A549 (cell line): Measurements from ENCODE around the gene SLC37A1. TPM values are rescaled to one million over a fixed set of nuclear protein-coding genes. Genes with fewer than 3 reads are reported as not detected.

Source experiments
- ATAC-seq, 2 experiments: fragments of 200-7000 bp in 1 of 2; fragments of >200 bp in 1 of 2; cut with Nextera tagmentation in 1 of 2; cut with Tn5 transposase in 1 of 2; 3 replicates each; pipeline versions ENCODE4 v1.8.0 to v1.9.1; 2018 to 2020; ENCODE audit warnings: mild to moderate bottlenecking in 1 of 2, moderate library complexity in 1 of 2
- CTCF ChIA-PET: fragments of 300-600 bp; sonication (Branson Sonifier 250); formaldehyde crosslinking; extraction: SDS; loops from one replicate; lab custom pipeline; 2021; ENCODE audit warnings: antibody characterized with exemption, inconsistent platforms; lab: Yijun Ruan, JAX
- POLR2A ChIA-PET: fragments of 350-600 bp; formaldehyde crosslinking; extraction: SDS; loops from one replicate; lab custom pipeline; 2021; ENCODE audit warnings: antibody characterized with exemption, inconsistent platforms; lab: Yijun Ruan, JAX
- DNase-seq, 2 experiments: peaks; one replicate each; pipeline versions ENCODE4 v3.0.0 to v3.0.0-alpha.2; 2011 to 2016; ENCODE audit warnings: low read depth in 1 of 2, low spot score in 1 of 2
- FAIRE-seq: peaks from 2 replicates; lab custom pipeline; 2011; peaks lifted over from hg19 to GRCh38; lab: Jason Lieb, UNC
- H3K27ac ChIP-seq, 2 experiments: fragments of >200 bp; sonication (Bioruptor Twin); formaldehyde crosslinking; 3 replicates each; pipeline ENCODE4 v1.5.1; 2016 to 2017
- H3K4me1 ChIP-seq: fragments of >200 bp; sonication (Bioruptor Twin); formaldehyde crosslinking; 3 replicates; pipeline ENCODE4 v1.6.1; 2016
- H3K4me2 ChIP-seq: fragments of >200 bp; sonication (Bioruptor Twin); formaldehyde crosslinking; 3 replicates; pipeline ENCODE4 v1.6.1; 2016
- H3K4me3 ChIP-seq: fragments of >200 bp; sonication (Bioruptor Twin); formaldehyde crosslinking; 3 replicates; pipeline ENCODE4 v1.5.1; 2016
- H3K9me3 ChIP-seq: fragments of >200 bp; sonication (Bioruptor Twin); formaldehyde crosslinking; 3 replicates; pipeline ENCODE4 v1.6.1; 2016
- CBX2 ChIP-seq: fragments of 200-600 bp; sonication (generic); IDR thresholded peaks from 2 replicates; pipeline ENCODE4 v1.6.1; 2016; ENCODE audit warnings: low read depth, mild to moderate bottlenecking, borderline replicate concordance
- CEBPB ChIP-seq, 2 experiments: fragments of >200 bp in 1 of 2; sonication (Bioruptor Twin) in 1 of 2; formaldehyde crosslinking in 1 of 2; IDR thresholded peaks; 2 replicates each; pipeline ENCODE4 v1.6.1; 2012 to 2016
- CHD4 ChIP-seq: fragments of 200-600 bp; sonication (generic); IDR thresholded peaks from 2 replicates; pipeline ENCODE4 v1.6.1; 2016; ENCODE audit warnings: antibody characterized with exemption, mild to moderate bottlenecking, borderline replicate concordance
- EHMT2 ChIP-seq: fragments of 200-600 bp; sonication (generic); IDR thresholded peaks from 2 replicates; pipeline ENCODE4 v1.6.1; 2016; ENCODE audit warnings: antibody characterized with exemption, low read depth, mild to moderate bottlenecking, moderate library complexity
- EP300 ChIP-seq, 2 experiments: fragments of >200 bp; sonication (Bioruptor Twin); formaldehyde crosslinking; IDR thresholded peaks; 2 replicates in 1 of 2; 3 replicates in 1 of 2; pipeline ENCODE4 v1.6.1; 2016 to 2017
- ESRRA ChIP-seq: fragments of 150-350 bp; IDR thresholded peaks from 2 replicates; pipeline ENCODE4 v1.6.1; 2014; ENCODE audit warnings: mild to moderate bottlenecking, low read length, borderline replicate concordance
- FOSB ChIP-seq: fragments of 250-450 bp; sonication (Bioruptor Pico); IDR thresholded peaks from 2 replicates; pipeline ENCODE4 v1.5.0; 2020; ENCODE audit warnings: mild to moderate bottlenecking, moderate library complexity
- HDAC2 ChIP-seq: fragments of 200-600 bp; sonication (generic); IDR thresholded peaks from 2 replicates; pipeline ENCODE4 v1.6.1; 2016
- HEYL ChIP-seq: fragments of 250-450 bp; sonication (Bioruptor Pico); IDR thresholded peaks from 2 replicates; pipeline ENCODE4 v1.8.0; 2021; ENCODE audit warnings: mild to moderate bottlenecking, moderate library complexity
- KDM1A ChIP-seq: fragments of 200-600 bp; sonication (generic); IDR thresholded peaks from 2 replicates; pipeline ENCODE4 v1.6.1; 2016; ENCODE audit warnings: low read depth, mild to moderate bottlenecking
- MAFK ChIP-seq: fragments of 450-650 bp; IDR thresholded peaks from 2 replicates; pipeline ENCODE4 v1.6.1; 2014; ENCODE audit not compliant: partially characterized antibody
- MAZ ChIP-seq: fragments of 150-350 bp; IDR thresholded peaks from 2 replicates; pipeline ENCODE4 v1.6.1; 2014; ENCODE audit warnings: antibody characterized with exemption, low read depth, low read length, borderline replicate concordance
- MYC ChIP-seq: IDR thresholded peaks from 2 replicates; pipeline ENCODE4 v1.6.1; 2012; ENCODE audit warnings: mild to moderate bottlenecking, inconsistent platforms, low read length, improper control_type of control experiment, borderline replicate concordance
- NPAS2 ChIP-seq: fragments of 250-450 bp; sonication (Bioruptor Pico); IDR thresholded peaks from 2 replicates; pipeline ENCODE4 v1.8.0; 2022; ENCODE audit warnings: mild to moderate bottlenecking, moderate library complexity, borderline replicate concordance
- POLR2A ChIP-seq: IDR thresholded peaks from 2 replicates; pipeline ENCODE4 v1.6.1; 2012; ENCODE audit warnings: mild to moderate bottlenecking, low read length
- POLR2AphosphoS2 ChIP-seq: conservative IDR thresholded peaks from 2 replicates; pipeline ENCODE4 v1.6.1; 2012; ENCODE audit warnings: low read length, improper control_type of control experiment, inconsistent platforms
- RARB ChIP-seq: fragments of 250-450 bp; sonication (Bioruptor Pico); IDR thresholded peaks from 2 replicates; pipeline ENCODE4 v1.8.0; 2021; ENCODE audit warnings: mild to moderate bottlenecking, moderate library complexity
- RCOR1 ChIP-seq: fragments of 150-350 bp; IDR thresholded peaks from 2 replicates; pipeline ENCODE4 v1.6.1; 2014; ENCODE audit warnings: antibody characterized with exemption, low read length, low read depth
- ZC3H11A ChIP-seq: fragments of 450-650 bp; IDR thresholded peaks from 2 replicates; pipeline ENCODE4 v1.6.1; 2014; ENCODE audit warnings: antibody characterized with exemption, mild to moderate bottlenecking
- ZNF302 ChIP-seq: fragments of 250-450 bp; sonication (Bioruptor Pico); IDR thresholded peaks from 2 replicates; pipeline ENCODE4 v1.9.0; 2021; ENCODE audit warnings: inconsistent platforms, mild to moderate bottlenecking, moderate library complexity
- WGBS: methylation state at CpG from one replicate; pipeline ENCODE4 v1.1.6; 2017; ENCODE audit errors: missing lambda C conversion rate; 5-methylcytosine and 5-hydroxymethylcytosine counted together
- polyA plus RNA-seq, 4 experiments: library from polyadenylated mRNA; depleted of rRNA in 3 of 4; stranded (reverse); fragments of >200 nt; fragmentation: RNase III in 1 of 4; extraction: RNeasy Plus Mini Kit Qiagen cat#74134 plus additional on column Dnase treatment in 1 of 4; gene quantifications; 2 replicates in 3 of 4; 3 replicates in 1 of 4; pipeline ENCODE4 v1.2.3, GENCODE V29; 2011 to 2017
- TF ChIP-seq, protein P1 (sequence below): fragments of >200 bp; sonication (Bioruptor Twin); formaldehyde crosslinking; IDR thresholded peaks from 2 replicates; pipeline ENCODE4 v1.6.1; 2016
- TF ChIP-seq, protein P2 (sequence below): IDR thresholded peaks from 2 replicates; pipeline ENCODE4 v1.6.1; 2012
- TF ChIP-seq, protein P3 (sequence below): fragments of 450-650 bp; IDR thresholded peaks from 2 replicates; pipeline ENCODE4 v1.6.1; 2014; ENCODE audit warnings: antibody characterized with exemption
- TF ChIP-seq, protein P4 (sequence below): IDR thresholded peaks from 2 replicates; pipeline ENCODE4 v1.6.1; 2012

Gene SLC37A1
- polyA plus RNA-seq, 2 of the 4 experiments (the other 2 are of a cell fraction), result 1.9 to 2.1 TPM

GRCh38 chr21:42509244-42509643 lies 4.4 kb upstream of the SLC37A1 start:
- Histone ChIP-seq H3K4me2 (no peak overlapping the region), H3K27ac (no peak overlapping the region), H3K9me3 (no peaks in the 10 kb centered on the region), H3K4me3 (no peak overlapping the region), H3K4me1 (no peaks in the 10 kb centered on the region)
- ATAC-seq, result no peak
- DNase-seq, result no peak
- TF ChIP-seq KDM1A (no peak), CHD4 (no peak), ESRRA (no peak), HEYL (CRISPR knock-in tag) (no peak)
- TF ChIP-seq, protein P1, sequence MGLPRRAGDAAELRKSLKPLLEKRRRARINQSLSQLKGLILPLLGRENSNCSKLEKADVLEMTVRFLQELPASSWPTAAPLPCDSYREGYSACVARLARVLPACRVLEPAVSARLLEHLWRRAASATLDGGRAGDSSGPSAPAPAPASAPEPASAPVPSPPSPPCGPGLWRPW, result no peak
- TF ChIP-seq, protein P2, sequence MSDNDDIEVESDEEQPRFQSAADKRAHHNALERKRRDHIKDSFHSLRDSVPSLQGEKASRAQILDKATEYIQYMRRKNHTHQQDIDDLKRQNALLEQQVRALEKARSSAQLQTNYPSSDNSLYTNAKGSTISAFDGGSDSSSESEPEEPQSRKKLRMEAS, result no peak
- FAIRE-seq, result no peak
- POLR2A ChIA-PET, result no interaction called here
- CTCF ChIA-PET, result interaction anchor here (1.0 to 1.3 kb wide), 2 partner anchors 10 to 13 kb away, joined by 3 read pairs; partner anchors contain the start of gene RSPH1
- 79% methylated on average over 11 of the region's 11 CpGs for WGBS

DNA sequence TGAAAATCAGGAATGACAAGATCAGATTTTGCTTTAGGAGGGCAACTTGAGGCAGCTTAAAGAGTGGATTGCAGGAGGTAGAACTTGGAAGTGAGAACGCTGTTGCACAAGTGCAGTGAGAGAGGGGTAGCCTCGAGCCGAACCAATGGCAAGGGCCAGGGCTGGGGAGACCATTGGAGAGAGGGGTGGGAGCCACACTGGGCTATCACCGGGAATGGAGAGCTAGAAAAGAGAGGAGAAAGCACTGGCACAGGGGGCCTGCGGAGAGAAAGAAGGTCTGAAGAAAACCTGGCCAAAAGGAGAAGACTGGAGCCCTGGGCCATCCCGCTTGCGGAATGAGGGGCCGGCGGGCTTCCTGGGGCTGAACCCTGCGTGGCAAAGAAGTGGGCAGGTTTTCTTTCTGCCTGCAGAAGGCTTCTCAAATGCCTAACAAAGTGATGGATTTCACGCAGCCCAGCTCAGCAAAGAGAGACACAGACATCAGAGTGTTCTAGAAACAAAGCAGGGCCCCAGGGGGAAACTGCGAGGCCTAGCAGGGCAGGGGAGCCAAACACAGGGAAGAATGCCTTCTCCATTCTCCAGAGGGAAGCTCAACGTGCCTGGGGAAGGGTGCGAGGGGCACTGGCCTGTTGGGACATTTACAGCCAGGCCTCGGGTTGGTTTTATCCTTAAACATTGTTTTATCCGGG lies 1.2 kb upstream of the SLC37A1 start:
- Histone ChIP-seq H3K4me1 (peaks cover 17% of the 10 kb centered on the region), H3K4me2 (no peak overlapping the region), H3K27ac (no peak overlapping the region), H3K4me3 (no peak overlapping the region), H3K9me3 (no peaks in the 10 kb centered on the region)
- ChIA-PET CTCF (no interaction called here), POLR2A (no interaction called here)
- WGBS, result 90% methylated on average over 16 of the region's 16 CpGs
- FAIRE-seq, result no peak
- ATAC-seq, result no peak
- TF ChIP-seq NPAS2 (CRISPR knock-in tag) (no peak), EHMT2 (no peak), RCOR1 (no peak), HDAC2 (no peak), ZC3H11A (no peak), RARB (no peak), POLR2A (no peak), CEBPB (IDR thresholded peaks at IDR 0.05) (no peak), EP300 (IDR thresholded peaks at IDR 0.05) (no peak), ZNF302 (CRISPR knock-in tag) (no peak), MAZ (no peak), MYC (no peak), CBX2 (no peak), ESRRA (no peak), POLR2AphosphoS2 (no peak), MAFK (no peak), FOSB (CRISPR knock-in tag) (no peak)
- TF ChIP-seq, protein P2, result no peak
- TF ChIP-seq, protein P3, sequence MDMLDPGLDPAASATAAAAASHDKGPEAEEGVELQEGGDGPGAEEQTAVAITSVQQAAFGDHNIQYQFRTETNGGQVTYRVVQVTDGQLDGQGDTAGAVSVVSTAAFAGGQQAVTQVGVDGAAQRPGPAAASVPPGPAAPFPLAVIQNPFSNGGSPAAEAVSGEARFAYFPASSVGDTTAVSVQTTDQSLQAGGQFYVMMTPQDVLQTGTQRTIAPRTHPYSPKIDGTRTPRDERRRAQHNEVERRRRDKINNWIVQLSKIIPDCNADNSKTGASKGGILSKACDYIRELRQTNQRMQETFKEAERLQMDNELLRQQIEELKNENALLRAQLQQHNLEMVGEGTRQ, result no peak
- TF ChIP-seq, protein P4, sequence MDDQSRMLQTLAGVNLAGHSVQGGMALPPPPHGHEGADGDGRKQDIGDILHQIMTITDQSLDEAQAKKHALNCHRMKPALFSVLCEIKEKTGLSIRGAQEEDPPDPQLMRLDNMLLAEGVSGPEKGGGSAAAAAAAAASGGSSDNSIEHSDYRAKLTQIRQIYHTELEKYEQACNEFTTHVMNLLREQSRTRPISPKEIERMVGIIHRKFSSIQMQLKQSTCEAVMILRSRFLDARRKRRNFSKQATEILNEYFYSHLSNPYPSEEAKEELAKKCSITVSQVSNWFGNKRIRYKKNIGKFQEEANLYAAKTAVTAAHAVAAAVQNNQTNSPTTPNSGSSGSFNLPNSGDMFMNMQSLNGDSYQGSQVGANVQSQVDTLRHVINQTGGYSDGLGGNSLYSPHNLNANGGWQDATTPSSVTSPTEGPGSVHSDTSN, result no peak
- DNase-seq, result no peak
